HG02588 (cell line): ENCODE data around the gene PUS7.
A peak's percentile ranks its signal among the peaks of the same experiment; 100 is the strongest.
"Not testable (repeated sequence)": the region's sequence is repeated elsewhere in the genome, so short reads cannot be mapped to it uniquely, and the experiment has no call there.

ENCODE experiments used
- ATAC-seq: cut with Tn5 transposase; IDR thresholded peaks from one replicate; pipeline ENCODE4 v1.9.1; 2021; ENCODE audit warnings: mild to moderate bottlenecking, moderate library complexity; ENCODE audit not compliant: unreplicated experiment

Gene PUS7

GRCh38 chr7:105450177-105450861 is 71.8 kb downstream of the PUS7 start:
- no peak for ATAC-seq

GRCh38 chr7:105448181-105448580 is 73.9 kb downstream of the PUS7 start:
- peak; percentile 72 for ATAC-seq

GRCh38 chr7:105444342-105444987 is 77.6 kb downstream of the PUS7 start:
- ATAC-seq, result no peak

GRCh38 chr7:105442214-105442613 is 79.9 kb downstream of the PUS7 start:
- ATAC-seq, result not testable (repeated sequence)

- no peak for ATAC-seq
Measured at GRCh38 chr7:105439174-105439893, 82.7 kb downstream of the PUS7 start.

- ATAC-seq, result no peak
Measured at GRCh38 chr7:105438847-105439173, 83.3 kb downstream of the PUS7 start.

GRCh38 chr7:105438254-105438653 is 83.8 kb downstream of the PUS7 start:
- ATAC-seq, result no peak

GRCh38 chr7:105437356-105437755 is 84.7 kb downstream of the PUS7 start:
- ATAC-seq, result not testable (repeated sequence)

- ATAC-seq, result no peak
Measured at GRCh38 chr7:105429746-105430612, 92.1 kb downstream of the PUS7 start.

- ATAC-seq, result no peak
Measured at GRCh38 chr7:105426606-105427146, 95.4 kb downstream of the PUS7 start.

- ATAC-seq, result no peak
Measured at GRCh38 chr7:105423987-105424386, 98.1 kb downstream of the PUS7 start.

GRCh38 chr7:105413887-105414437 is 108.1 kb downstream of the PUS7 start:
- no peak for ATAC-seq

GRCh38 chr7:105410774-105411173 is 111.3 kb downstream of the PUS7 start:
- ATAC-seq, result not testable (repeated sequence)

- not testable (repeated sequence) for ATAC-seq
Measured at GRCh38 chr7:105409775-105410174, 112.3 kb downstream of the PUS7 start.

- no peak for ATAC-seq
Measured at GRCh38 chr7:105408791-105409410, 113.2 kb downstream of the PUS7 start.
